HepG2 (cell line): ENCODE results near the gene SPAG9. TPM values are rescaled to one million over a fixed set of nuclear protein-coding genes. Genes with fewer than 3 reads are reported as not detected.

Experiments
- ATAC-seq: fragments of 200-7000 bp; cut with Tn5 transposase; 3 replicates; pipeline ENCODE4 v1.9.1; 2020; ENCODE audit warnings: mild to moderate bottlenecking, moderate library complexity
- BruUV-seq: library from RNA; stranded (reverse); fragments of 400-500 nt; replicated peaks from 2 replicates; lab custom pipeline; 2021; lab: Mats Ljungman, UMichigan
- CTCF ChIA-PET: fragments of 300-600 bp; formaldehyde crosslinking; extraction: SDS; loops from one replicate; lab custom pipeline; 2021; ENCODE audit warnings: low total read pairs, inconsistent platforms, low intra/inter-chr PET ratio; lab: Yijun Ruan, JAX
- POLR2A ChIA-PET: fragments of 350-600 bp; sonication (Branson Sonifier 250); formaldehyde crosslinking; loops from one replicate; lab custom pipeline; 2020; ENCODE audit warnings: antibody characterized with exemption, inconsistent platforms; lab: Yijun Ruan, JAX
- DNase-seq: peaks from one replicate; pipeline ENCODE4 v3.0.0-alpha.2; 2015; ENCODE audit warnings: low spot score
- FAIRE-seq: peaks from 3 replicates; lab custom pipeline; 2011; peaks lifted over from hg19 to GRCh38; lab: Jason Lieb, UNC
- H2AFZ ChIP-seq: one replicate; pipeline ENCODE4 v1.6.1; 2011; ENCODE audit warnings: low read length, inconsistent platforms
- H3K27ac ChIP-seq: fragments of 300-600 bp; 3 replicates; pipeline ENCODE4 v1.8.0; 2011; ENCODE audit warnings: mixed run types, mild to moderate bottlenecking, mixed read lengths, low read length, inconsistent platforms; ENCODE audit not compliant: insufficient read depth; ENCODE audit errors: extremely low read length
- H3K27me3 ChIP-seq, 2 experiments: fragments of 200-600 bp in 1 of 2; 2 replicates in 1 of 2; 3 replicates in 1 of 2; pipeline versions ENCODE4 v1.6.0 to v1.8.0; 2011; ENCODE audit warnings: low read length in 2 of 2, mild to moderate bottlenecking in 2 of 2, moderate library complexity in 2 of 2, inconsistent platforms in 1 of 2; ENCODE audit not compliant: insufficient read depth in 2 of 2, control insufficient read depth in 1 of 2
- H3K36me3 ChIP-seq, 2 experiments: fragments of 200-600 bp in 1 of 2; replicated peaks in 1 of 2; 2 replicates in 1 of 2; 3 replicates in 1 of 2; pipeline versions ENCODE4 v1.5.1 to v1.8.0; 2011; ENCODE audit warnings: low read length in 2 of 2, inconsistent platforms in 1 of 2; ENCODE audit not compliant: insufficient read depth in 2 of 2, control insufficient read depth in 1 of 2
- H3K4me1 ChIP-seq: 2 replicates; pipeline ENCODE4 v1.5.1; 2012; ENCODE audit warnings: low read length, inconsistent platforms; ENCODE audit not compliant: insufficient read depth
- H3K4me2 ChIP-seq: 2 replicates; pipeline ENCODE4 v1.6.0; 2011; ENCODE audit warnings: low read depth, low read length, inconsistent platforms
- H3K4me3 ChIP-seq, 3 experiments: fragments of 200-600 bp in 1 of 3; sonication (generic), shearing (Covaris generic) in 1 of 3; replicated peaks in 1 of 3; 2 replicates each; pipeline ENCODE4 v1.5.1; 2011 to 2016; ENCODE audit warnings: low read length in 3 of 3, inconsistent platforms in 2 of 3, low read depth in 2 of 3, mild to moderate bottlenecking in 2 of 3, control low read depth in 1 of 3, mixed read lengths in 1 of 3; ENCODE audit not compliant: insufficient read depth in 1 of 3
- H3K79me2 ChIP-seq: one replicate; pipeline ENCODE4 v1.6.1; 2011; ENCODE audit warnings: low read length, inconsistent platforms; ENCODE audit not compliant: insufficient read depth
- H3K9ac ChIP-seq: 2 replicates; pipeline ENCODE4 v1.6.0; 2011; ENCODE audit warnings: mild to moderate bottlenecking, low read depth, low read length, inconsistent platforms; ENCODE audit not compliant: insufficient read depth
- H3K9me3 ChIP-seq: 2 replicates; pipeline ENCODE4 v1.5.1; 2012; ENCODE audit warnings: mild to moderate bottlenecking, low read length
- H4K20me1 ChIP-seq: 2 replicates; pipeline ENCODE4 v1.6.0; 2011; ENCODE audit warnings: inconsistent platforms, mild to moderate bottlenecking, low read length, moderate library complexity; ENCODE audit not compliant: insufficient read depth
- CAMTA2 ChIP-seq: sonication (generic); formaldehyde crosslinking; IDR thresholded peaks from 2 replicates; pipeline ENCODE4 v1.4.0; 2020; ENCODE audit warnings: mild to moderate bottlenecking, missing genetic modification reagents, borderline replicate concordance
- CHD2 ChIP-seq: IDR thresholded peaks from 2 replicates; pipeline ENCODE4 v1.6.1; 2011; ENCODE audit warnings: low read depth, low read length, improper control_type of control experiment
- PBX2 ChIP-seq: IDR thresholded peaks from 2 replicates; pipeline ENCODE4 v1.6.1; 2016; ENCODE audit warnings: control low read depth
- PHF20 ChIP-seq: sonication (generic); formaldehyde crosslinking; IDR thresholded peaks from 2 replicates; pipeline ENCODE4 v1.5.0; 2020; ENCODE audit warnings: mild to moderate bottlenecking, missing genetic modification reagents
- POLR2G ChIP-seq: fragments of 200-400 bp; formaldehyde crosslinking; IDR thresholded peaks from 2 replicates; pipeline ENCODE4 v1.6.1; 2018; ENCODE audit warnings: mild to moderate bottlenecking, low read depth, low read length, moderate library complexity
- SPEN ChIP-seq: sonication (generic); formaldehyde crosslinking; IDR thresholded peaks from 2 replicates; pipeline ENCODE4 v1.5.1; 2020; ENCODE audit warnings: low read depth, mild to moderate bottlenecking, missing genetic modification reagents
- ZNF17 ChIP-seq: sonication (generic); formaldehyde crosslinking; IDR thresholded peaks from 2 replicates; pipeline ENCODE4 v1.5.0; 2020; ENCODE audit warnings: mild to moderate bottlenecking, missing genetic modification reagents
- ZNF556 ChIP-seq: sonication (generic); formaldehyde crosslinking; IDR thresholded peaks from 2 replicates; pipeline ENCODE4 v1.4.0; 2020; ENCODE audit warnings: mild to moderate bottlenecking, missing genetic modification reagents, borderline replicate concordance
- ZNF570 ChIP-seq: sonication (generic); formaldehyde crosslinking; IDR thresholded peaks from 2 replicates; pipeline ENCODE4 v1.4.0; 2020; ENCODE audit warnings: mild to moderate bottlenecking, missing genetic modification reagents, borderline replicate concordance
- ZNF839 ChIP-seq: sonication (generic); formaldehyde crosslinking; IDR thresholded peaks from 2 replicates; pipeline ENCODE4 v1.4.0; 2020; ENCODE audit warnings: missing genetic modification reagents, mild to moderate bottlenecking, borderline replicate concordance
- whole genome bisulfite sequencing: methylation state at CpG from one replicate; pipeline ENCODE4 v1.1.6; 2017; ENCODE audit warnings: low lambda C conversion rate; 5-methylcytosine and 5-hydroxymethylcytosine counted together
- in situ Hi-C: cut with HindIII; loops from 2 replicates; pipeline ENCODE4 v1.10.0; 2017; ENCODE audit warnings: low pct_unique_long_range_greater_than_20kb; ENCODE audit not compliant: extremely low pct_ligation_motif_present
- intact Hi-C: fragments of 100-400 bp; cut with micrococcal nuclease; formaldehyde crosslinking; loops from one replicate; pipeline ENCODE4 v1.10.0; 2022; ENCODE audit not compliant: unreplicated experiment
- polyA plus RNA-seq, 8 experiments: library from polyadenylated mRNA; depleted of rRNA in 3 of 8; stranded (reverse) in 7 of 8; unstranded in 1 of 8; fragments of >200 nt; fragmentation: Illumina TruSeq in 4 of 8; extraction: Trizol in 4 of 8; gene quantifications; 2 replicates each; pipeline versions ENCODE4 v1.2.1 to v1.2.3, GENCODE V29; 2011 to 2016; ENCODE audit warnings: low read depth in 4 of 8, missing spikeins in 1 of 8, mixed read lengths in 1 of 8; ENCODE audit not compliant: insufficient read depth in 1 of 8
- total RNA-seq, 5 experiments: library from RNA; depleted of rRNA; stranded (reverse); fragments of >200 nt; fragmentation: Illumina TruSeq; extraction: Trizol; gene quantifications; 2 replicates each; pipeline ENCODE4 v1.2.3, GENCODE V29; 2016; ENCODE audit warnings: low read depth in 1 of 5
- TF ChIP-seq, protein P1 (sequence below): sonication (generic); formaldehyde crosslinking; IDR thresholded peaks from 2 replicates; pipeline ENCODE4 v1.8.0; 2022; ENCODE audit warnings: mild to moderate bottlenecking, missing genetic modification reagents, moderate library complexity
- TF ChIP-seq, protein P2 (sequence below): sonication (generic); formaldehyde crosslinking; IDR thresholded peaks from 2 replicates; pipeline ENCODE4 v1.4.0; 2020; ENCODE audit warnings: missing genetic modification reagents
- TF ChIP-seq, protein P3 (sequence below): sonication (generic); formaldehyde crosslinking; IDR thresholded peaks from 2 replicates; pipeline ENCODE4 v1.4.0; 2020; ENCODE audit warnings: missing genetic modification reagents, low read depth, mild to moderate bottlenecking, borderline replicate concordance

The SPAG9 gene
- total and polyA plus RNA-seq, 2 of the 13 experiments (the other 11 are each of a cell fraction or from before 2014, with no cell fraction given) = 43.2 to 78.6 TPM

- 64% methylated on average over 16 of the region's 16 CpGs for WGBS
- H3K27ac ChIP-seq = peak overlapping the region; percentile 80
- BruUV-seq = no TSS peak
- intact Hi-C loops (loop anchor here (5.0 kb wide), 1 partner anchor 163 kb away; no protein-coding TSS in a partner anchor), in situ Hi-C loops (no loop called here)
- peak overlapping the region; percentile 88 for H3K4me2 ChIP-seq
- peaks cover 32% of the 10 kb centered on the region for H3K4me1 ChIP-seq
- POLR2A ChIA-PET = interaction anchor here (0.6 to 5.3 kb wide), 5 partner anchors 10 to 45 kb away, joined by 3 to 43 read pairs (median 4); partner anchors contain the start of gene NME1
- H3K9me3 ChIP-seq = no peaks in the 10 kb centered on the region
- H3K4me3 ChIP-seq = peak overlapping the region; percentile 70 to 96 (median 88)
- no peaks in the 10 kb centered on the region for H3K27me3 ChIP-seq
- H4K20me1 ChIP-seq = no peaks in the 10 kb centered on the region
- DNase-seq = peak; percentile 28
- FAIRE-seq = no peak
- CTCF ChIA-PET = interaction anchor here (1.2 kb wide), 1 partner anchor 164 kb away, joined by 3 read pairs; no protein-coding TSS in a partner anchor
- ATAC-seq = peak; percentile 36
- H3K79me2 ChIP-seq = peaks cover 17% of the 10 kb centered on the region
- H2AFZ ChIP-seq = no peak overlapping the region
- H3K36me3 ChIP-seq = peaks cover 20 to 57% of the 10 kb centered on the region in 2 experiments
- H3K9ac ChIP-seq = peak overlapping the region; percentile 89
- TF ChIP-seq PBX2 (CRISPR knock-in tag) = 0 out of 2 replicates have a peak, but pooled peaks have one; percentile 52
- 0 out of 2 replicates have a peak, but pooled peaks have one; percentile 3 for TF ChIP-seq PHF20
- no peak for TF ChIP-seq CAMTA2
- TF ChIP-seq, protein P1, sequence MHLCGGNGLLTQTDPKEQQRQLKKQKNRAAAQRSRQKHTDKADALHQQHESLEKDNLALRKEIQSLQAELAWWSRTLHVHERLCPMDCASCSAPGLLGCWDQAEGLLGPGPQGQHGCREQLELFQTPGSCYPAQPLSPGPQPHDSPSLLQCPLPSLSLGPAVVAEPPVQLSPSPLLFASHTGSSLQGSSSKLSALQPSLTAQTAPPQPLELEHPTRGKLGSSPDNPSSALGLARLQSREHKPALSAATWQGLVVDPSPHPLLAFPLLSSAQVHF = no peak
- TF ChIP-seq ZNF556 (CRISPR knock-in tag) = peak; percentile 10; the same call in 1 of the 2 replicates
- TF ChIP-seq CHD2 = no peak
- no peak for TF ChIP-seq ZNF570
- TF ChIP-seq, protein P2, sequence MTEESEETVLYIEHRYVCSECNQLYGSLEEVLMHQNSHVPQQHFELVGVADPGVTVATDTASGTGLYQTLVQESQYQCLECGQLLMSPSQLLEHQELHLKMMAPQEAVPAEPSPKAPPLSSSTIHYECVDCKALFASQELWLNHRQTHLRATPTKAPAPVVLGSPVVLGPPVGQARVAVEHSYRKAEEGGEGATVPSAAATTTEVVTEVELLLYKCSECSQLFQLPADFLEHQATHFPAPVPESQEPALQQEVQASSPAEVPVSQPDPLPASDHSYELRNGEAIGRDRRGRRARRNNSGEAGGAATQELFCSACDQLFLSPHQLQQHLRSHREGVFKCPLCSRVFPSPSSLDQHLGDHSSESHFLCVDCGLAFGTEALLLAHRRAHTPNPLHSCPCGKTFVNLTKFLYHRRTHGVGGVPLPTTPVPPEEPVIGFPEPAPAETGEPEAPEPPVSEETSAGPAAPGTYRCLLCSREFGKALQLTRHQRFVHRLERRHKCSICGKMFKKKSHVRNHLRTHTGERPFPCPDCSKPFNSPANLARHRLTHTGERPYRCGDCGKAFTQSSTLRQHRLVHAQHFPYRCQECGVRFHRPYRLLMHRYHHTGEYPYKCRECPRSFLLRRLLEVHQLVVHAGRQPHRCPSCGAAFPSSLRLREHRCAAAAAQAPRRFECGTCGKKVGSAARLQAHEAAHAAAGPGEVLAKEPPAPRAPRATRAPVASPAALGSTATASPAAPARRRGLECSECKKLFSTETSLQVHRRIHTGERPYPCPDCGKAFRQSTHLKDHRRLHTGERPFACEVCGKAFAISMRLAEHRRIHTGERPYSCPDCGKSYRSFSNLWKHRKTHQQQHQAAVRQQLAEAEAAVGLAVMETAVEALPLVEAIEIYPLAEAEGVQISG (CRISPR knock-in tag) = no peak
- no peak for TF ChIP-seq SPEN
- TF ChIP-seq, protein P3, sequence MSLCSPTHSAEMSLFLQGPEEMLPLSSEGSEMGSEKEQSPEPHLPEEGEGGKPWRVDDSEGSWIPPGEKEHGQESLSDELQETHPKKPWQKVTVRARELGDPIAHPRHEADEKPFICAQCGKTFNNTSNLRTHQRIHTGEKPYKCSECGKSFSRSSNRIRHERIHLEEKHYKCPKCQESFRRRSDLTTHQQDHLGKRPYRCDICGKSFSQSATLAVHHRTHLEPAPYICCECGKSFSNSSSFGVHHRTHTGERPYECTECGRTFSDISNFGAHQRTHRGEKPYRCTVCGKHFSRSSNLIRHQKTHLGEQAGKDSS (CRISPR knock-in tag) = no peak
- no peak for TF ChIP-seq ZNF839 (CRISPR knock-in tag)
- no peak for TF ChIP-seq ZNF17 (CRISPR knock-in tag)
- TF ChIP-seq POLR2G = 0 out of 2 replicates have a peak, but pooled peaks have one; percentile 13
Observed at GRCh38 chr17:51164911-51165679, 44.4 kb upstream of the SPAG9 start.
